ENCODE data around the gene PRKAR1A. TPM values are rescaled to one million over a fixed set of nuclear protein-coding genes. Genes with fewer than 3 reads are reported as not detected.
A peak's percentile ranks its signal among the peaks of the same experiment; 100 is the strongest.

The PRKAR1A gene
- total RNA-seq, 1 experiment from 2014 or later = 158 TPM

- TF ChIP-seq TEAD1 (CRISPR knock-in tag; IDR thresholded peaks at IDR 0.05) = no peak
- no peak for TF ChIP-seq ZNF281 (CRISPR knock-in tag; IDR thresholded peaks at IDR 0.05)
- TF ChIP-seq E2F5 (CRISPR knock-in tag; IDR thresholded peaks at IDR 0.05) = no peak
- no peak for TF ChIP-seq JUN (CRISPR knock-in tag; IDR thresholded peaks at IDR 0.05)
- TF ChIP-seq CBFB (CRISPR knock-in tag; IDR thresholded peaks at IDR 0.05; ENCODE audit: low read depth) = no peak
- no peak for TF ChIP-seq AR (CRISPR knock-in tag; IDR thresholded peaks at IDR 0.05)
- TF ChIP-seq ZNF532 (CRISPR knock-in tag; IDR thresholded peaks at IDR 0.05; ENCODE audit: borderline replicate concordance) = no peak
- TF ChIP-seq USF1 (CRISPR knock-in tag; IDR thresholded peaks at IDR 0.05) = no peak
These were observed 76.9 kb downstream of the PRKAR1A start (continued) for GRCh38 chr17:68589086-68589485.

GRCh38 chr17:68591583-68591982 lies 79.4 kb downstream of the PRKAR1A start:
- peak; percentile 85 for ATAC-seq
- Mint-ChIP-seq H3K4me1 (peaks cover 20% of the 10 kb centered on the region), H3K9me3 (peaks cover 27% of the 10 kb centered on the region), H3K27ac (no peak overlapping the region), H3K4me3 (peak overlapping the region; percentile 34), H3K27me3 (ENCODE audit: low read depth) (no peaks in the 10 kb centered on the region), H3K36me3 (peaks cover 10% of the 10 kb centered on the region)
- ChIA-PET POLR2A (no interaction called here), CTCF (interaction anchor here (1.0 to 1.3 kb wide), 3 partner anchors 9 to 122 kb away, joined by 3 to 4 read pairs (median 4); no protein-coding TSS in a partner anchor)
- peak; percentile 65 for DNase-seq (ENCODE audit: low spot score)
- TF ChIP-seq NFE2L1 (CRISPR knock-in tag; IDR thresholded peaks at IDR 0.05) (no peak), JAZF1 (CRISPR knock-in tag; IDR thresholded peaks at IDR 0.05) (no peak), MXD4 (CRISPR knock-in tag; IDR thresholded peaks at IDR 0.05; ENCODE audit: borderline replicate concordance) (no peak), ZMAT4 (CRISPR knock-in tag; IDR thresholded peaks at IDR 0.05) (no peak), ERG (CRISPR knock-in tag; IDR thresholded peaks at IDR 0.05) (no peak), ZNF219 (CRISPR knock-in tag; IDR thresholded peaks at IDR 0.05; ENCODE audit: borderline replicate concordance) (no peak), TP53 (CRISPR knock-in tag; IDR thresholded peaks at IDR 0.05) (no peak), ZNF671 (CRISPR knock-in tag; IDR thresholded peaks at IDR 0.05) (no peak), ATF2 (CRISPR knock-in tag; IDR thresholded peaks at IDR 0.05; ENCODE audit: borderline replicate concordance, low read depth) (no peak), CDX4 (CRISPR knock-in tag; IDR thresholded peaks at IDR 0.05; ENCODE audit: borderline replicate concordance) (no peak), SOX15 (CRISPR knock-in tag; IDR thresholded peaks at IDR 0.05) (no peak)

Measured in WTC11 (cell line).